Prostate gland (tissue), 2 donors: ENCODE data around the gene ABHD2. TPM values are rescaled to one million over a fixed set of nuclear protein-coding genes. Genes with fewer than 3 reads are reported as not detected.

Experiments used
- DNase-seq: peaks from one replicate; pipeline ENCODE4 v3.0.0-alpha.2; 2019; ENCODE audit warnings: low spot score
- H3K27ac ChIP-seq, 2 donors: fragments of 200-600 bp; sonication (generic); 2 replicates each; pipeline ENCODE4 v1.5.1; 2017 to 2019
- H3K27me3 ChIP-seq: fragments of 200-600 bp; sonication (generic); replicated peaks from 2 replicates; pipeline ENCODE4 v1.5.1; 2019; ENCODE audit not compliant: insufficient read depth
- H3K36me3 ChIP-seq, 2 donors: fragments of 200-600 bp; sonication (generic); 1 replicate in 1 of 2; 2 replicates in 1 of 2; pipeline versions ENCODE4 v1.5.1 to v1.8.1; 2017 to 2019
- H3K4me1 ChIP-seq: fragments of 200-600 bp; sonication (generic); replicated peaks from 2 replicates; pipeline ENCODE4 v1.5.1; 2019
- H3K4me3 ChIP-seq, 2 donors: fragments of 200-600 bp; sonication (generic); 2 replicates each; pipeline ENCODE4 v1.5.1; 2017 to 2019
- H3K9me3 ChIP-seq: fragments of 200-600 bp; sonication (generic); 2 replicates; pipeline ENCODE4 v1.5.1; 2017
- CTCF ChIP-seq, 4 experiments: fragments of 200-600 bp in 2 of 4; fragments of 450-650 bp in 2 of 4; sonication (generic) in 2 of 4; IDR thresholded peaks; 1 replicate in 3 of 4; 2 replicates in 1 of 4; pipeline ENCODE4 v1.5.1; 2016 to 2019; ENCODE audit warnings: antibody characterized with exemption in 4 of 4, mild to moderate bottlenecking in 2 of 4, moderate library complexity in 2 of 4
- POLR2A ChIP-seq: fragments of 450-650 bp; IDR thresholded peaks from one replicate; pipeline ENCODE4 v1.6.1; 2016; ENCODE audit warnings: antibody characterized with exemption, mild to moderate bottlenecking
- POLR2AphosphoS5 ChIP-seq: sonication (generic); formaldehyde crosslinking; IDR thresholded peaks from one replicate; pipeline ENCODE4 v1.6.1; 2017; ENCODE audit warnings: antibody characterized with exemption
- WGBS: methylation state at CpG from one replicate; pipeline ENCODE4 v1.1.5; 2018; 5-methylcytosine and 5-hydroxymethylcytosine counted together
- intact Hi-C: fragments of 100-400 bp; cut with DNase I; formaldehyde crosslinking; loops from one replicate; pipeline ENCODE4 v1.14.2; 2022
- total RNA-seq, 2 donors: library from RNA; depleted of rRNA; stranded (reverse); fragments of >200 nt; gene quantifications; one replicate each; pipeline ENCODE4 v1.1.0, GENCODE V29; 2016

The ABHD2 gene
- total RNA-seq, 2 donors from 2014 or later = 111 to 253 TPM

DNA sequence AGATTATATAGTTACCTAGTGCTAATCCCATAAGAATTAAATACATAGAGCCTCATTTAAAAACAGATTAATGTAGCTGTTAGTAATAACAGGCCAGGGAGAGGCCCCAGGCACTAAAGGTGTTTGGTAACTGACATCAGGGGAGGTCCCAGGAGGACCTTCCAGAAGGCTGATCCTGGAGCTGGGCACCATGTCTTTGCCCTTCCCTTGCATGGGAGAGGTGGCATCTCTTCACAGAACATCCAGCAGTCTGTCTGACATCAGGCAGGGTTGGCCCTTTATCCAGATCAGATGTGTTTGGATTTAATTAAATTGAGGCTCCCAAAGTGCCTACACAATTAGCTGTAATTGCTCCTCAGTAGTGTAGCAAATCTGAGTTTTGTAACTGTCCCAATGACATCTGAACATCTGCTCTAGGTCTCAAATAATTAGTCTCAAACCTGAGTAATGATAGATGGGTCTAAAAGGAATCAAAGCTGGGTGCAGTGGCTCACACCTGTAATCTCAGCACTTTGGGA lies 80.1 kb downstream of the ABHD2 start:
- H3K4me3 ChIP-seq = no peak overlapping the region
- no peak for DNase-seq
- no peak overlapping the region for H3K27ac ChIP-seq
- H3K36me3 ChIP-seq = no peaks in the 10 kb centered on the region
- intact Hi-C loops = no loop called here
- TF ChIP-seq POLR2A (no peak), POLR2AphosphoS5 (no peak), CTCF (IDR thresholded peaks at IDR 0.05) (no peak)
- H3K27me3 ChIP-seq = no peaks in the 10 kb centered on the region
- H3K4me1 ChIP-seq = peaks cover 2% of the 10 kb centered on the region
- H3K9me3 ChIP-seq = no peaks in the 10 kb centered on the region

- Histone ChIP-seq H3K4me1 (peaks cover 3% of the 10 kb centered on the region), H3K36me3 (no peaks in the 10 kb centered on the region), H3K27ac (no peak overlapping the region), H3K4me3 (no peak overlapping the region), H3K27me3 (no peaks in the 10 kb centered on the region), H3K9me3 (no peaks in the 10 kb centered on the region)
- DNase-seq = no peak
- TF ChIP-seq CTCF (IDR thresholded peaks at IDR 0.05) = no peak
- TF ChIP-seq POLR2A = no peak
- no peak for TF ChIP-seq POLR2AphosphoS5
- intact Hi-C loops = loop anchor here (5.0 kb wide), 1 partner anchor 33 kb away; no protein-coding TSS in a partner anchor
- 97% methylated on average over 3 of the region's 3 CpGs for WGBS
Measured at GRCh38 chr15:89170364-89170763, 82.1 kb downstream of the ABHD2 start.

GRCh38 chr15:89171136-89172072 lies 83.1 kb downstream of the ABHD2 start:
- DNase-seq = no peak
- intact Hi-C loops = loop anchor here (5.0 kb wide), 1 partner anchor 34 kb away; no protein-coding TSS in a partner anchor

DNA sequence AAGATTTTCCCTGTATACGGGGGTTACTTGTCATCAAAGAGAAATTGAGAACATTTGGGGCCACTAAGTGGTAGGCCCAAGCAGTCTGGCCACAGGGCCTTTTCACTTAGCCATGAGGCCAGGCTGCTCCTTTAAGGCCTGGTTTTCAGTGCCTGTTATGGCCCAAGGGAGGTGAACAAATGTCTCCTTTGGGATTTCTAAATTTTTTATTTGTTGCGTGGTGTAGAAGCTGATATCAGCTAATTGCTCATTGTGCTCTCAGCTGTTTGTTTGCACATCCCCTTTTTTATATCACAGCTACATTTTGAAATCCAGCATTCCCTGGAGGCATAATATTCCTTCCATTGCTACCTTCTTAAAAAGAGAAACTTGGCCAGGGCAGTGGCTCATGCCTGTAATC lies 84.7 kb downstream of the ABHD2 start:
- Histone ChIP-seq H3K9me3 (no peaks in the 10 kb centered on the region), H3K4me1 (peaks cover 3% of the 10 kb centered on the region), H3K27me3 (no peaks in the 10 kb centered on the region), H3K4me3 (no peak overlapping the region), H3K36me3 (peaks cover under 1 to 5% of the 10 kb centered on the region in 2 donors), H3K27ac (no peak overlapping the region)
- WGBS = 85% methylated on average over 2 of the region's 2 CpGs
- DNase-seq = no peak
- no peak for TF ChIP-seq POLR2A
- no peak for TF ChIP-seq POLR2AphosphoS5
- no peak for TF ChIP-seq CTCF (IDR thresholded peaks at IDR 0.05)
- intact Hi-C loops = loop anchor here (5.0 kb wide), 1 partner anchor 36 kb away; no protein-coding TSS in a partner anchor

More at GRCh38 chr15:89171136-89172072, 83.1 kb downstream of the ABHD2 start:
- Histone ChIP-seq H3K4me1 (peaks cover 3% of the 10 kb centered on the region), H3K27me3 (no peaks in the 10 kb centered on the region), H3K4me3 (no peak overlapping the region), H3K9me3 (no peaks in the 10 kb centered on the region), H3K36me3 (peaks cover 0 to 5% of the 10 kb centered on the region in 2 donors), H3K27ac (no peak overlapping the region)
- peak; percentile 20 for TF ChIP-seq POLR2AphosphoS5
- no peak for TF ChIP-seq POLR2A
- peak in 3 of 4 experiments; percentile 48 to 61 (median 59) for TF ChIP-seq CTCF (IDR thresholded peaks at IDR 0.05)
- WGBS = 76% methylated on average over 12 of the region's 12 CpGs
